Stimulated activated CD4-positive, alpha-beta T cell treated with anti-CD3 and anti-CD28 coated beads, Interleukin-4, amount 100 ng/mL, for 1 hour (primary cell): ENCODE data around the gene LTB4R2.
"Not testable (repeated sequence)": the region's sequence is repeated elsewhere in the genome, so short reads cannot be mapped to it uniquely, and the experiment has no call there.

Source experiments
- DNase-seq: peaks from one replicate; pipeline ENCODE4 v3.0.0-alpha.2; 2020

Gene LTB4R2

GRCh38 chr14:24321212-24321975 is 11.5 kb downstream of the LTB4R2 start:
- no peak for DNase-seq

GRCh38 chr14:24322672-24323071 is 12.7 kb downstream of the LTB4R2 start:
- no peak for DNase-seq

- DNase-seq, result no peak
These were observed 13.4 kb downstream of the LTB4R2 start for GRCh38 chr14:24323341-24323740.

GRCh38 chr14:24324024-24324423 is 14.1 kb downstream of the LTB4R2 start:
- DNase-seq, result no peak

- DNase-seq, result no peak
These were observed 15.1 kb downstream of the LTB4R2 start for GRCh38 chr14:24325041-24325530.

- DNase-seq, result no peak
These were observed 16.0 kb downstream of the LTB4R2 start for GRCh38 chr14:24325963-24326362.

- DNase-seq, result no peak
These were observed 17.4 kb downstream of the LTB4R2 start for GRCh38 chr14:24327303-24327702.

GRCh38 chr14:24327914-24328313 is 18.0 kb downstream of the LTB4R2 start:
- DNase-seq, result not testable (repeated sequence)

- DNase-seq, result no peak
These were observed 19.2 kb downstream of the LTB4R2 start for GRCh38 chr14:24329073-24329663.

GRCh38 chr14:24329736-24330135 is 19.8 kb downstream of the LTB4R2 start:
- DNase-seq, result no peak

GRCh38 chr14:24330973-24331674 is 21.2 kb downstream of the LTB4R2 start:
- DNase-seq, result no peak

- DNase-seq, result no peak
These were observed 21.9 kb downstream of the LTB4R2 start for GRCh38 chr14:24331731-24332267.

GRCh38 chr14:24332268-24332993 is 22.5 kb downstream of the LTB4R2 start:
- DNase-seq, result peak; percentile 78

- peak; percentile 34 for DNase-seq
These were observed 24.7 kb downstream of the LTB4R2 start, which contains the start of gene ADCY4 for GRCh38 chr14:24334431-24335291. Gene ADCY4, minus strand, starts transcription at chr14:24335071. Its CDS starts 419 bp downstream, at chr14:24334652.

GRCh38 chr14:24335461-24336171 is 25.7 kb downstream of the LTB4R2 start:
- DNase-seq, result no peak

- no peak for DNase-seq
These were observed 27.3 kb downstream of the LTB4R2 start for GRCh38 chr14:24337144-24337823.

GRCh38 chr14:24337824-24338175 is 27.9 kb downstream of the LTB4R2 start:
- DNase-seq, result no peak

GRCh38 chr14:24338843-24339242 is 28.9 kb downstream of the LTB4R2 start:
- no peak for DNase-seq

- peak; percentile 73 for DNase-seq
These were observed 29.6 kb downstream of the LTB4R2 start, which contains the start of gene RIPK3 for GRCh38 chr14:24339284-24340151. Gene RIPK3, minus strand, starts transcription at chr14:24339991. Its CDS starts 165 bp downstream, at chr14:24339826.
